Vagina (tissue), 2 donors: Measurements from ENCODE around the gene TSC22D1.

Source experiments
- POLR2AphosphoS5 ChIP-seq, 2 donors: sonication (generic); formaldehyde crosslinking; IDR thresholded peaks; one replicate each; pipeline ENCODE4 v1.9.0; 2017; ENCODE audit warnings: antibody characterized with exemption in 2 of 2, mild to moderate bottlenecking in 2 of 2, low read depth in 1 of 2; ENCODE audit not compliant: insufficient read depth in 1 of 2
- TF ChIP-seq, protein P1 (sequence below), 3 experiments: fragments of 450-650 bp in 2 of 3; fragments of 200-600 bp in 1 of 3; sonication (generic) in 1 of 3; IDR thresholded peaks; one replicate each; pipeline ENCODE4 v1.5.1; 2017 to 2019; ENCODE audit warnings: antibody characterized with exemption in 3 of 3, mild to moderate bottlenecking in 2 of 3, moderate library complexity in 2 of 3

GRCh38 chr13:44425041-44425814 lies 150.9 kb downstream of the TSC22D1 start:
- TF ChIP-seq, protein P1, sequence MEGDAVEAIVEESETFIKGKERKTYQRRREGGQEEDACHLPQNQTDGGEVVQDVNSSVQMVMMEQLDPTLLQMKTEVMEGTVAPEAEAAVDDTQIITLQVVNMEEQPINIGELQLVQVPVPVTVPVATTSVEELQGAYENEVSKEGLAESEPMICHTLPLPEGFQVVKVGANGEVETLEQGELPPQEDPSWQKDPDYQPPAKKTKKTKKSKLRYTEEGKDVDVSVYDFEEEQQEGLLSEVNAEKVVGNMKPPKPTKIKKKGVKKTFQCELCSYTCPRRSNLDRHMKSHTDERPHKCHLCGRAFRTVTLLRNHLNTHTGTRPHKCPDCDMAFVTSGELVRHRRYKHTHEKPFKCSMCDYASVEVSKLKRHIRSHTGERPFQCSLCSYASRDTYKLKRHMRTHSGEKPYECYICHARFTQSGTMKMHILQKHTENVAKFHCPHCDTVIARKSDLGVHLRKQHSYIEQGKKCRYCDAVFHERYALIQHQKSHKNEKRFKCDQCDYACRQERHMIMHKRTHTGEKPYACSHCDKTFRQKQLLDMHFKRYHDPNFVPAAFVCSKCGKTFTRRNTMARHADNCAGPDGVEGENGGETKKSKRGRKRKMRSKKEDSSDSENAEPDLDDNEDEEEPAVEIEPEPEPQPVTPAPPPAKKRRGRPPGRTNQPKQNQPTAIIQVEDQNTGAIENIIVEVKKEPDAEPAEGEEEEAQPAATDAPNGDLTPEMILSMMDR (IDR thresholded peaks at IDR 0.05), result no peak
- TF ChIP-seq POLR2AphosphoS5 (IDR thresholded peaks at IDR 0.05; ENCODE audit: insufficient read depth in 1 of 2, low read depth in 1 of 2), result no peak
